Cardiac muscle cell (in vitro differentiated cells and primary cell): ENCODE measurements around the gene ZFAND2B. TPM values are rescaled to one million over a fixed set of nuclear protein-coding genes. Genes with fewer than 3 reads are reported as not detected.
"Not testable (repeated sequence)": the region's sequence is repeated elsewhere in the genome, so short reads cannot be mapped to it uniquely, and the experiment has no call there.

ENCODE experiments used
- DNase-seq, 2 donors: peaks; one replicate each; pipeline versions ENCODE4 v3.0.0 to v3.0.0-alpha.2; 2010 to 2017; ENCODE audit warnings: low read depth in 1 of 2, low spot score in 1 of 2
- H3K27ac ChIP-seq: fragments of 200-600 bp; sonication (generic); 2 replicates; pipeline ENCODE4 v1.5.1; 2016
- H3K27me3 ChIP-seq: fragments of 200-600 bp; sonication (generic); 2 replicates; pipeline ENCODE4 v1.6.0; 2016; ENCODE audit warnings: control low read depth
- H3K36me3 ChIP-seq: fragments of 200-600 bp; sonication (generic); 2 replicates; pipeline ENCODE4 v1.5.1; 2016; ENCODE audit warnings: control low read depth
- H3K4me1 ChIP-seq: fragments of 200-600 bp; sonication (generic); 2 replicates; pipeline ENCODE4 v1.8.1; 2017; ENCODE audit warnings: low read depth, mild to moderate bottlenecking, mixed run types
- H3K4me3 ChIP-seq: fragments of 200-600 bp; sonication (generic); 2 replicates; pipeline ENCODE4 v1.5.1; 2016; ENCODE audit warnings: mild to moderate bottlenecking
- H3K9me3 ChIP-seq: fragments of 200-600 bp; sonication (generic); 2 replicates; pipeline ENCODE4 v1.5.1; 2017; ENCODE audit warnings: low read depth, mild to moderate bottlenecking, control low read depth
- polyA plus RNA-seq: library from polyadenylated mRNA; unstranded; fragments of >200 nt; fragmentation: Nextera tagmentation; extraction: Ambion mirVana; gene quantifications from 2 replicates; pipeline ENCODE4 v1.2.1, GENCODE V29; 2016
- total RNA-seq: library from RNA; depleted of rRNA; stranded (reverse); fragments of >200 nt; gene quantifications from 2 replicates; pipeline ENCODE4 v1.2.3, GENCODE V29; 2016
- TF ChIP-seq, protein P1 (sequence below): IDR thresholded peaks from 2 replicates; pipeline ENCODE4 v1.5.1; 2012; ENCODE audit warnings: low read depth, mild to moderate bottlenecking, low read length

The ZFAND2B gene
- total and polyA plus RNA-seq, 2 experiments from 2014 or later: 35.4 to 54.8 TPM

DNA sequence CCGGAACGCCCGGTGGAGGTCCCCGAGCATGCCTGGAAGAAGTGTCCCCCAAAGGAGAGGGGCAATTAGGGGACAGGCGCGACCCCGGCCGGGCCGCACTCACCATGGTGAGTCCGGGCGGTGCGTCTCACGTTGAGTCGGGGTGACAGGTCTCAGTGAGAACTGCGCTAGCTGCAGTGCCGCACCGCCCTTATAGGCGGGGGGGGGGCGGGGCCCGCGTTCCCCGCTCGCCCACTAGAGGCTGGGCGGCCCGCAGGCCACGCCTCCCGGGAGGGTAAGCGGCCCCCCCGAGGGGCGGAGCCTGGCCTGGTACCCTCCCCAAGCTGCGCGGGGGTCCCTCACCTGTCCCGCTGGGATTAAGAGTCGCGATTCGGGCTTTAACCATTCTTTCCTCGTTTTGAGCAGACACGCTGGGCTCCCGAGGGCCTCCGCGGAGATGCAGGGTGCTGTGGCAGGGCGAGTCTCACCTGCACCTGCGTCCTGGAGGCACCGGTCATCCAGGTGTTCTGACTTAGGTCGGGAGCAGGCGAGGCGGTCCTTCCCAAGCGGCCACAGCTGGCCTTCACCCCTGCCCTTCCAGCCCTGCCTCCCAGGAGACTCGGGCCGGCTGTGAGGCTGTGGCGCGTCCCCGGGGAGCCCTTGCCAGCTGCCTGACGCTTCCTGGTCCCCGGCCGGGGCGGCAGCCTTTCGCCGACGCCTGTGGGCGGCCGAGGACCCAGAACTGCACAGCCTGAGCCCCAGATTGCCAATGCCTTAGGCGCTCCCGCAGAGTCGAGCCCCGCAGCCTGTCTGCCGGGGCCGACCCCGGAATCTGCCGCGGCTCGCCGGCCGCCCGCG, 47.4 kb downstream of the ZFAND2B start, which contains the start of gene TUBA4A:
TSS of gene TUBA4A (minus strand) at position 166 of the 837 bp plus-strand sequence. CDS start at position 106, 60 bp downstream.
- TF ChIP-seq, protein P1, sequence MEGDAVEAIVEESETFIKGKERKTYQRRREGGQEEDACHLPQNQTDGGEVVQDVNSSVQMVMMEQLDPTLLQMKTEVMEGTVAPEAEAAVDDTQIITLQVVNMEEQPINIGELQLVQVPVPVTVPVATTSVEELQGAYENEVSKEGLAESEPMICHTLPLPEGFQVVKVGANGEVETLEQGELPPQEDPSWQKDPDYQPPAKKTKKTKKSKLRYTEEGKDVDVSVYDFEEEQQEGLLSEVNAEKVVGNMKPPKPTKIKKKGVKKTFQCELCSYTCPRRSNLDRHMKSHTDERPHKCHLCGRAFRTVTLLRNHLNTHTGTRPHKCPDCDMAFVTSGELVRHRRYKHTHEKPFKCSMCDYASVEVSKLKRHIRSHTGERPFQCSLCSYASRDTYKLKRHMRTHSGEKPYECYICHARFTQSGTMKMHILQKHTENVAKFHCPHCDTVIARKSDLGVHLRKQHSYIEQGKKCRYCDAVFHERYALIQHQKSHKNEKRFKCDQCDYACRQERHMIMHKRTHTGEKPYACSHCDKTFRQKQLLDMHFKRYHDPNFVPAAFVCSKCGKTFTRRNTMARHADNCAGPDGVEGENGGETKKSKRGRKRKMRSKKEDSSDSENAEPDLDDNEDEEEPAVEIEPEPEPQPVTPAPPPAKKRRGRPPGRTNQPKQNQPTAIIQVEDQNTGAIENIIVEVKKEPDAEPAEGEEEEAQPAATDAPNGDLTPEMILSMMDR: no peak
- H3K4me3 ChIP-seq: peak within 1 kb of the TSS; percentile 33
- no peaks in the 10 kb centered on the region for H3K9me3 ChIP-seq
- peaks cover 76% of the 10 kb centered on the region for H3K27me3 ChIP-seq
- H3K4me1 ChIP-seq: peaks cover 12% of the 10 kb centered on the region
- H3K36me3 ChIP-seq: no peaks in the 10 kb centered on the region
- peak; percentile 62 to 63 for DNase-seq
- H3K27ac ChIP-seq: no peak within 1 kb of the TSS

DNA sequence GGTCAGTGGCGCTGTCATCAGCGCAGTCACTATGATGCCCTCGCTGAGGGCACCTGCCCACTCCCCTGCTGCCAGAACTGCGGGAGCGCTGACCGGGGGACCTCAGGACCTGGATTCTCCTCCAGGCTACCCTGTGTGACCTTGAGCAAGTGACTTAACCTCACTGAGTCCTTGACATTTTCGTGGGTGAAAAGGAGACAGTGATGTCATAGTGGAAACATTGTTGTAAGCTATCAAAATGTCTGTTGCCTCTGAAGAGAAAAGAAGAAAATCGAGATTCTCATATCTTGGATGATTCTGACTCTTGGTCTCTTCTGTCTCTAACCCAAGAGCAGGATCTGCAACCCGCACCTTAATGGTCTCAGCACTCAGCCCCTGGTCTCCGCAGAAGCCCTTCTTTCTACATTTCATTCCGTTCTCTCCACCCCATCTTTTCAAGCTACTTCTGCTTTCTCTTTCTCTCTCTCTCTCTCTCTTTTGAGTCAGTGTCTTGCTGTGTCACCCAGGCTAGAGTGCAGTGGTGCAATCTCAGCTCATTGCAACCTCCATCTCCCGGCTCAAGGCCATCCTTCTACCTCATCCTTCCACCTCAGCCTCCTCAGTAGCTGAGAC, 48.1 kb downstream of the ZFAND2B start:
- Histone ChIP-seq H3K4me3 (peak overlapping the region; percentile 33), H3K27ac (no peak overlapping the region), H3K36me3 (no peaks in the 10 kb centered on the region), H3K4me1 (peaks cover 12% of the 10 kb centered on the region), H3K9me3 (no peaks in the 10 kb centered on the region), H3K27me3 (peaks cover 82% of the 10 kb centered on the region)
- DNase-seq: no peak
- TF ChIP-seq, protein P1: no peak

DNA sequence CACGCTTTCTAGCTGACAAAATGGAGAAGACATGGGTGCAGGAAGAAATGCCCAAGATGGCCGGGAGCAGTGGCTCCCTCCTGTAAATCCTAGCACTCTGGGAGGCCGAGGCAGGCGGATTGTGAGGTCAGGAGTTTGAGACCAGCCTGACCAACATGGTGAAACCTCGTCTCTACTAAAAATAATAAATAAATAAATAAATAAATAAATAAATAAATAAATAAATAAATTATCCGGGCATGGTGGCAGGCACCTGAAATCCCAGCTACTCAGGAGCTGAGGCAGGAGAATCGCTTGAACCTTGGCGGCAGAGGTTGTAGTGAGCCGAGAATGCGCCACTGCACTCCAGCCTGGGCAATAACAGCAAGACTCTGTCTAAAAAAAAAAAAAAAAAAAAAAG, 52.4 kb downstream of the ZFAND2B start:
- H3K4me1 ChIP-seq, H3K9me3 ChIP-seq, H3K27ac ChIP-seq, H3K36me3 ChIP-seq, DNase-seq, H3K4me3 ChIP-seq: not testable (repeated sequence)
- H3K27me3 ChIP-seq: peaks cover 92% of the 10 kb centered on the region

Other genes with a start within 250 kb of the ZFAND2B start
- gene CDK5R2, start 247.1 kb upstream of the ZFAND2B start, total RNA-seq: 0.06 TPM in 1 of 2 replicates, not detected in the other
- 0.22 and 0.24 TPM in 2 replicates for gene CDK5R2, start 247.1 kb upstream of the ZFAND2B start, polyA plus RNA-seq
- gene FEV, start 221.6 kb upstream of the ZFAND2B start, total RNA-seq: not detected in 2 replicates
- not detected in 2 replicates for gene FEV, start 221.6 kb upstream of the ZFAND2B start, polyA plus RNA-seq
- gene CRYBA2, start 213.4 kb upstream of the ZFAND2B start, total RNA-seq: not detected in 2 replicates
- gene CRYBA2, start 213.4 kb upstream of the ZFAND2B start, polyA plus RNA-seq: not detected in 2 replicates
- gene CFAP65, start 165.3 kb upstream of the ZFAND2B start, total RNA-seq: 0.07 and 2.2 TPM in 2 replicates
- gene CFAP65, start 165.3 kb upstream of the ZFAND2B start, polyA plus RNA-seq: 0.12 and 0.45 TPM in 2 replicates
- not detected in 2 replicates for gene IHH, start 145.9 kb upstream of the ZFAND2B start, total RNA-seq
- gene IHH, start 145.9 kb upstream of the ZFAND2B start, polyA plus RNA-seq: not detected in 2 replicates
- gene NHEJ1, start 46.0 kb upstream of the ZFAND2B start, total RNA-seq: 8.4 and 12.9 TPM in 2 replicates
- gene NHEJ1, start 46.0 kb upstream of the ZFAND2B start, polyA plus RNA-seq: 7.7 and 9.4 TPM in 2 replicates
- gene SLC23A3, start 36.8 kb upstream of the ZFAND2B start, total RNA-seq: 0.09 TPM in 1 of 2 replicates, not detected in the other
- gene SLC23A3, start 36.8 kb upstream of the ZFAND2B start, polyA plus RNA-seq: 0.11 TPM in 1 of 2 replicates, not detected in the other
- gene CNPPD1, start 29.9 kb upstream of the ZFAND2B start, total RNA-seq: 42.1 and 42.6 TPM in 2 replicates
- 70.2 and 81.9 TPM in 2 replicates for gene CNPPD1, start 29.9 kb upstream of the ZFAND2B start, polyA plus RNA-seq
- 72.0 and 74.0 TPM in 2 replicates for gene RETREG2, start 28.5 kb upstream of the ZFAND2B start, total RNA-seq
- 77.6 and 101 TPM in 2 replicates for gene RETREG2, start 28.5 kb upstream of the ZFAND2B start, polyA plus RNA-seq
- gene ABCB6, start 12.2 kb downstream of the ZFAND2B start, total RNA-seq: 9.6 and 24.2 TPM in 2 replicates
- gene ABCB6, start 12.2 kb downstream of the ZFAND2B start, polyA plus RNA-seq: 24.2 and 32.9 TPM in 2 replicates
- gene ATG9A, start 22.9 kb downstream of the ZFAND2B start, total RNA-seq: 71.4 and 75.1 TPM in 2 replicates
- 74.3 and 85.0 TPM in 2 replicates for gene ATG9A, start 22.9 kb downstream of the ZFAND2B start, polyA plus RNA-seq
- 100 and 139 TPM in 2 replicates for gene ANKZF1, start 23.0 kb downstream of the ZFAND2B start, total RNA-seq
- gene ANKZF1, start 23.0 kb downstream of the ZFAND2B start, polyA plus RNA-seq: 135 and 175 TPM in 2 replicates
- 10.4 TPM in 2 replicates for gene GLB1L, start 38.7 kb downstream of the ZFAND2B start, total RNA-seq
- 3.3 and 12.0 TPM in 2 replicates for gene GLB1L, start 38.7 kb downstream of the ZFAND2B start, polyA plus RNA-seq
- 28.5 and 31.6 TPM in 2 replicates for gene STK16, start 38.7 kb downstream of the ZFAND2B start, total RNA-seq
- gene STK16, start 38.7 kb downstream of the ZFAND2B start, polyA plus RNA-seq: 12.1 and 15.8 TPM in 2 replicates
- not detected in 2 replicates for gene TUBA4B, start 46.5 kb downstream of the ZFAND2B start, total RNA-seq
- not detected in 2 replicates for gene TUBA4B, start 46.5 kb downstream of the ZFAND2B start, polyA plus RNA-seq
- gene TUBA4A, start 47.1 kb downstream of the ZFAND2B start, total RNA-seq: 1.6 and 2.6 TPM in 2 replicates
- gene TUBA4A, start 47.1 kb downstream of the ZFAND2B start, polyA plus RNA-seq: 2.3 and 6.5 TPM in 2 replicates
- gene DNAJB2, start 72.6 kb downstream of the ZFAND2B start, total RNA-seq: 182 and 223 TPM in 2 replicates
- 60.6 and 61.0 TPM in 2 replicates for gene DNAJB2, start 72.6 kb downstream of the ZFAND2B start, polyA plus RNA-seq
- gene PTPRN, start 102.6 kb downstream of the ZFAND2B start, total RNA-seq: 0.36 and 1.2 TPM in 2 replicates
- gene PTPRN, start 102.6 kb downstream of the ZFAND2B start, polyA plus RNA-seq: 0.22 and 1.4 TPM in 2 replicates
- not detected in 2 replicates for gene RESP18, start 126.0 kb downstream of the ZFAND2B start, total RNA-seq
- not detected in 2 replicates for gene RESP18, start 126.0 kb downstream of the ZFAND2B start, polyA plus RNA-seq
- 67.2 and 70.4 TPM in 2 replicates for gene DNPEP, start 181.1 kb downstream of the ZFAND2B start, total RNA-seq
- gene DNPEP, start 181.1 kb downstream of the ZFAND2B start, polyA plus RNA-seq: 104 and 117 TPM in 2 replicates
- 37.2 and 47.0 TPM in 2 replicates for gene DES, start 211.6 kb downstream of the ZFAND2B start, total RNA-seq
- 17.5 and 20.4 TPM in 2 replicates for gene DES, start 211.6 kb downstream of the ZFAND2B start, polyA plus RNA-seq
- gene SPEG, start 228.1 kb downstream of the ZFAND2B start, total RNA-seq: 275 and 292 TPM in 2 replicates
- gene SPEG, start 228.1 kb downstream of the ZFAND2B start, polyA plus RNA-seq: 185 and 188 TPM in 2 replicates